Right kidney (tissue), 1 donor: ENCODE measurements around the gene SPINK4.

Source experiments
- DNase-seq: peaks from one replicate; pipeline ENCODE4 v3.0.0-alpha.2; 2016

The SPINK4 gene

DNA sequence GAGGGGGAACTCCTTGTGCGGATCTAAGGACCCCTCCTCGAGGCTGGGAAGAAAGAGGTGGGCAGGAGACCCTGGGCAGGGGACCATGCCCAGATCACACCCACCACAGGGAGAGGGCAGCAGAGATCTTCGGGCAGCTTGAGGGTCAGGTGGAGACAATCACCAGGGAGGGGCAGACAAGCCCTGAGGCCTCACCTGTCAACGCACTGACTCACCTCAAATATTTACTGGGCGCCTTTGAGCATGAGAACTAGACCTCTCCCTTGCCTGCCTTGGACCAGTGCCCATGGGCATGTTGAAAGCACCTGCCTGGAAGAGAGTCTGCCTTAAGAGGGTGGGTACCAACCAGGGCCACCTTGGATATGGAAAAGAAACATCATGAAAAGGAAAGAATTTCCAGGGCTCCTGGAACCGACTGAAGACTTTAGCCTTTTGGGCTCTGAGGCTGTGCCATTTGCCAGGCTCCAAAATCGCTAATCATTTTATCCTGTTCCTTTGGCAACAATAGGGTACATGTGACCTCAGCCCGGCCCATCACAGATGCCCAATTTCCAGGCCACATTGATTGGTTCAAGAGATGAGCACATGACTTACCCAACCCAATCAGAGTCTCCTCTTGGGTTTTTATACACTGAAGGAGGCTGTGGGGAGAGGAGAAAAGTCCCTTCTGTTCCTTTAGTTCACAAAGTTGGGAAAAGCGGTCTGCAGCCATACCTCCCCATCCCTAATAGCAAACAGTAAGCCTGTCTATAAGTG is 10.4 kb upstream of the SPINK4 start:
- no peak for DNase-seq

DNA sequence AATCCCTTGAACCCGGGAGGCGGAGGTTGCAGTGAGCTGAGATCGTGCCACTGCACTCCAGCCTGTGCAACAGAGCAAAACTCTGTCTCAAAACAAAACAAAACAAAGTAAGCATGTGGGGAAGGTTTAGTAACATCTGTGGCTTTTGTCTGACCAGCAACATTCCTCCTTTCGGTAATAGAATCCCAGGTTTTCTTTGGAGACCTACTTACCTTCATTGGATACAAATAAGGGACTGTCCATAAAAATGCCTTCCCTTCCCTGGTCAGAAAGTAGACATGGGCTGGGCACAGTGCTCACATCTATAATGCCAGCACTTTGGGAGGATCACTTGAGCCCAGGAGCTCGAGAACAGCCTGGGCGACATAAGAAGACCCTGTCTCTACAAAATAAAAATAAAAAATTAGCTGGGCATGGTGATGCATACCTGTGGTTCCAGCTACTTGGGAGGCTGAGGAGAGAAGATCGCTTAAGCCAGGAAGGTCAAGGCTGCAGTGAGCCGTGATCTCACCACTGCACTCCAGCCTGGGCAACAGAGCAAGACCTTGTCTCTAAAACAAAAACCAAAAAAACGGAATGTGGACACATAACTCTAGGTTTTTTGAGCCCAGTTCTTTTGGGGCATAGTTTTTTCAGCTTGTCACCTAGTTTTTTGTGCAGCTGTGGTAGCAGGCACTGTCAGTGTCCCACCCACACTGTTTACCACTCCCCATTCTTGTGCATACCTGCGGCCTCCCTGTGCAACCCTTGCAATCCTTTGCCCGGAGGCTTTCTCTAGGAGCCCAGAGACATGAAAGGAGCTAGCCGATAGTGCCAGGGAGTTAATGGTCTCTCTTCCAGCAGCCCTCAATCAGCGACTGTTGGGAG is 9.0 kb upstream of the SPINK4 start:
- no peak for DNase-seq

DNA sequence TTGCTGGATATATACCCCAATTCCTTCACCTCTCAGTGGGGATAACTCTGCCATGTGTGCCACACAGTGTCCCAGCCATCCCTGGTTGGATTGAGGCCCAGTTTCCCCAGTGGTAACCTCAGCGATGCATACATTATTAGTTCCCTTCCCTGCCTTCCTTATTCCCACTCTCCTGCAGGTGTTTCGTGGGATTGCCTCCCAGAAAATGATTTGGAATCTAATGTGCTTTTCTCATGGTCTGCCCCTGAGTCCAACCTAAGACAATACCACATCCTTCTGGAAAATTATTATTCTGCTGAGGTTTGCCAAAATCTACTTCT is 8.4 kb upstream of the SPINK4 start:
- DNase-seq: no peak

DNA sequence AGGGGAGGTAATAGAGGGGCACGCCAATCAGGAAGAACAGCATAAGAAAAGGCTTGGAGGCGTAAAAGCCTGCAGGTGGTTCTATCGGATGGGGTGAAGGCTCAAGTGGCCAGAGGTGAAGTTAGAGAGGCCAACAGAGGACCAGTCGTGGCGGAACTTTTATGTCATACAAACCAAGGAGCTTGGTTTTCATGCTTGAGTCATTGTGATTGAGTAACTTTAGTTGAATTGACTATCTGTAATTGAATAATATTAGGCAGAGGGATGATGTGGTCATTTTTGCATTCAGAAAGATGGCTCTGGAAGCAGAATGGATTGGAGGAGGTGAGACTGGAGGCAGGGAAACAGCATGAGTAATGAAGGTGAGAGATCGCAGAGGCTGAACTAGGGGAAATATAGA is 7.2 kb upstream of the SPINK4 start:
- no peak for DNase-seq

GRCh38 chr9:33233626-33234342 is 6.2 kb upstream of the SPINK4 start:
- no peak for DNase-seq

- DNase-seq: no peak
Measured at GRCh38 chr9:33234511-33235467, 5.2 kb upstream of the SPINK4 start.

DNA sequence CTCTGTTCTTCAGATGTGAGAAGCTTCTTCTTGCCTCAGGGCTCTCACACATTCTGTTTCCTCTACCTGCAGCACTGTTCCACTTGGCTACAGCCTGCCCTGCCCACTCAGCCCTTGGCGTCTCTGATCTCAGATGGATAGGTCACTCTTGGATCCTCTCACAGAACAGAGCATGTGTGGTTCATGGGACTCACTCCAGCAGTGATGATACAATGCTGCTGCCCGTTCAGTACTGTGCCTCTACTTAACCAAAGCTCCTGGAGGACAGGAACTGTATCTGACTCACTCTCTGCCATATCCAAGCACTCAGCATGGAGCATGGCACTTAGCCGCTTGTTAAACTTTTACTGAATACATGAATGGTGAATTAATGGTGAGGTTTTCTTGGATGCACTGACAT is 3.4 kb upstream of the SPINK4 start:
- no peak for DNase-seq

DNA sequence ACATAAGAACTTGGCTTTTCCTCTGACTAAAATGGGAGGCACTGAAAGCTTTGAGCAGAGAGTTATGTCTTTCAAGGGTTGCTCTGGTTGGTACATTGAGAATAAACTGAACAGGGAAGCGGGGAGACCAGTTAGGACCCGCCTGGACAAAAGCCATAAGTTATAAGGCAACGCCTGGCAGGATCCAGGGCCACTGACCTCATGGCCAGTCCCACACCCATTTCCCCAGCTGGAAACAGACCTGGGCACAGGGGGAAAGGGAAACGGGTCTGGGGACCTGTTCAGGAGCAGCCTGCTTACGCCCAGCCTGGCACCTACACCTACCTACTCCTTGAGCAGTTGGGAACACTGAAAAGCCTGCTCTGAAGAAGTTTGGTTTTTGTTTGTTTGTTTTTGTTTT is 1.3 kb downstream of the SPINK4 start:
- DNase-seq: no peak

DNA sequence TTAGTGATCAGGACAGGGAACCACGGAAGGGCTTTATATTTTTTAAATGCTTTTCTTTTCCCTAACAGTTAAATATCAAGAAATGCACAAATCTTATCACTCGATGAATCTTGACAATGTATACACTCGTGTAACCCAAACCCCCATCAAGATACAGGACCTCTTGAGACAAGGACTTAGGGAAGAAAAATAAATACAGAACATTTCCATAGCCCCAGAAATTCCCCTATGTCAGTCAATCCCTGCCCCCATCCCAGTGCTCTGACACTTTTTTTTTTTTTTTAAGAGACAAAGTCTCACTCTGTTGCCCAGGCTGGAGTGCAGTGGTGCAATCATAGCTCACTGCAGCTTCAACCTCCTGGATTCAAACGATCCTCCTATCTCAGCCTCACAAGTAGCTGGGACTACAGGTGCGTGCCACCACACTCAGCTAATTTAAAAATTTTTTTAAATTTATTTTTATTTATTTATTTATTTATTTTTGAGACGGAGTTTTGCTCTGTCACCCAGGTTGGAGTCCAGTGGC is 2.7 kb downstream of the SPINK4 start:
- no peak for DNase-seq

- no peak for DNase-seq
Measured at GRCh38 chr9:33244137-33244784, 4.3 kb downstream of the SPINK4 start.

DNA sequence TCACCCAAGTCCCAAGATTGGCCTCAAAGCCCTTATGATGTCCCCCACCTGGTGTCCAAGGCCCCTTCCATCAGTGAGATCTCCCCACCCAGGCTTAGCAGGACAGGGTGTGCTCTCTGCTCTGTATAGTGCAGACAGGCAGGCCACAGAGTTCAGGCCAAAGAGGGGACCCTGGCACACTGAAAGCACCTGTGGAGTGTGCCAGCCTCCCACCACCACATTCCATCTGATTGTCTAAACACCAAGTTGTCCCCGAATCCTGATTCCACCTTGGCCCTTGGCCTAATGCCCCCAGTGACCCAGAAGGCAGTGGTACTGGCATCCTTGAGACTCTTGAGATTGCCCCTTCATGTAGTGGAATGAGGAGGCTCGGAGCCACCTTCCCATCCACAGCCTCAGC is 5.4 kb downstream of the SPINK4 start:
- no peak for DNase-seq

DNA sequence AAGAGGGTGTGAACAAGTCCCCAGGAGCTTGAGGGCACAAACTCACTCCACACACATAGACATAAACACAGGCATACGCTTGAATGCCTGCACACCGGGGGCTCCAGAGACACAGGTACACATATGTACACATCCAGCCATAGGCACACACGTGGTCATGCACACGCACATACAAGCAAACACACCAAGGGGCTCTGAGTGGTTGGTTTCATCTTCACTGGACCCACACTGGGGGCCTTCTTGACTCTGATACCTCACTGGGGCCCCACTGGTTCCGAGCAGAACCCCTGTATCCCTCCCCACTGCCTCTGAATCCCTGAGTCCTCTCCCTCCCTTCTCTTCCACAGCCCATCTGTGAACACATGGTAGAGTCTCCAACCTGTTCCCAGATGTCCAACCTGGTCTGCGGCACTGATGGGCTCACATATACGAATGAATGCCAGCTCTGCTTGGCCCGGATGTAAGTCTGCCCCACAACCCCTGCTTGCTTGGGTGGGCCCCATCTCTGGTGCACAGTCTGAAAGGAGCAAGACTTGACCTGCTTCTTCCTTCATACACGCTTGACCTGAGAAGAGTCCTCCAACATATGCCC is 6.4 kb downstream of the SPINK4 start:
- DNase-seq: no peak

DNA sequence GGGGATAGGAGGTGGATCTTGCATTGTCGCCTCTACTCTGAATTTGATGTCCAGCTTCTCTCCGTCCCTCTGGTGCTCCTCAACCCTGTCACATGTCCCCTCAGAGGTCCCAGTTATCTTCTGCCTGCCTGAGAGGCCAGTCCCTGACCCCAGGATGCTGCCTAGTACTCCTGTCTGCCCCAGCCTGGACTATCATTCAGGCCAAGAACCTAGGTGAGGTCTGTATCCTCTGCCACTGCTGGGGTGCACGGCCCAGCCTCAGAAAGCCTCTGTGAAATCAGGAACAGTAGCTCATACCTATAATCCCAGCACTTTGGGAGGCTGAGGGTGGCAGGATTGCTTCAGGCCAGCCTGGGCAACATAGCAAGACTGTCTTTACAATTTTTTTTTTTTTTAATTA is 8.6 kb downstream of the SPINK4 start:
- DNase-seq: no peak

- no peak for DNase-seq
Measured at GRCh38 chr9:33249087-33249658, 9.2 kb downstream of the SPINK4 start.

- no peak for DNase-seq
Measured at GRCh38 chr9:33249983-33250382, 10.0 kb downstream of the SPINK4 start.

GRCh38 chr9:33250458-33250995 is 10.6 kb downstream of the SPINK4 start:
- DNase-seq: no peak

GRCh38 chr9:33254211-33254610 is 14.2 kb downstream of the SPINK4 start:
- no peak for DNase-seq

DNA sequence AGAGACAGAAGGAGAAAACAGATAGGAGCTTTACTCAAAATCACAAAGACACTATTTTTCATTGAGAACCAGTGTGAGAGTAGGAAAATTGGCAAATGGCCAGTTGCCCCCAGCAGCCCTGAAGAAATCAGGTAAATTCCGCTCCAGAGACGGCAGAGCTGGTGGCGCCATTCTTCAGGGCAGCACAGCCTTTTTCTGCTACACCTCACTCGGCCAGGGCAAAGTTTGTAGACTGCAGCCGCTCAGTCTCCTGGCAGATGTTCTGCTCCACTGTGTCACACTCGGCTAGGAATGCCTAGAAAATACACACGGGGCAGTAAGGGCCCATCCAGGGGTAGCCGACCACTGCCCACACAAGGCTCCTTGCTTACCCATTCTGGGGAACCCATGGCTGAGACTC is 15.0 kb downstream of the SPINK4 start:
- DNase-seq: no peak

GRCh38 chr9:33255471-33255870 is 15.5 kb downstream of the SPINK4 start:
- DNase-seq: no peak

- no peak for DNase-seq
Measured at GRCh38 chr9:33256236-33256635, 16.3 kb downstream of the SPINK4 start.
